Placental epithelial cell (primary cell): ENCODE results near the gene UFL1. TPM values are rescaled to one million over a fixed set of nuclear protein-coding genes. Genes with fewer than 3 reads are reported as not detected.

Experiments
- total RNA-seq: library from RNA; depleted of rRNA; stranded (reverse); fragments of >200 nt; gene quantifications from 2 replicates; pipeline ENCODE4 v1.2.3, GENCODE V29; 2012

Gene UFL1
- total RNA-seq: 35.6 and 37.7 TPM in 2 replicates

DNA sequence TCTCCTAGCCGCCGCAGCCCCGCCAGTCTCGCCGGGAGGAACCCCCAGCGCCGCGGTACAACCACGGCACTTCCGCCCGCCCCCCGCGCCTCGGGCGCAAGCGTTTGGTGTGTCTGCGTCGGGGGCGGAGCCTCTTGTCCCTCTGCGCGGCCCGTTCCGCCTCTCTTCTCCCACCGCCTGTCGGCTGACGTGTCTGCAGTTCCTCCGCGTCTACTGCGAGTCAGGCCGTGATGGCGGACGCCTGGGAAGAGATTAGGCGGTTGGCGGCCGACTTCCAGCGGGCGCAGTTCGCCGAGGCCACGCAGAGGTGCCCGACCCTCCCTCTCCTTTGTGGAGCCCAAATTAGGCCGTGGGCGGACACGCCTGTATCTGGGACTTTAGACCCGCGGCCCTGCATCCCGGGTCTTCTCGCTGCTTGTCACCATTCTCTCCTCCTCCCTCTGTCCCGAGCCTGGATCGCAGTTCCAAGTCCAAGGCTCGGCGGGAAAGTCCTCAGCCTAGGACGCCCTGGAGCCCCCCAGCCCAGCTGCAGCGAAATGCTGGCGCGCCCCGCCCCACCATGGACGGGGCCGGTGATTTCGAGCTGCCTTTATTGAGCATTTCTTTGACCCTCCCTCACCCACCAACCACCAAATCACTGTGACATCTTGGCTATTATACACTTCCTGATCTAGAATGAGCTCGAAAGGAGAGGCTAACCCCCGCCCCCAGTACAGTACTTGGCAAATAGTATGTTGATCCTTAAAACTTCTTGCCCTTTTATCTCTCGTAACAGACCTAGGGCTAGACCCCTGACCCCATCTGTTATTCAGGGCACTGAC lies at the start of gene UFL1:
UFL1 (plus strand) TSS at position 163 of the 821 bp plus-strand sequence; CDS start at position 231, 68 bp downstream.

DNA sequence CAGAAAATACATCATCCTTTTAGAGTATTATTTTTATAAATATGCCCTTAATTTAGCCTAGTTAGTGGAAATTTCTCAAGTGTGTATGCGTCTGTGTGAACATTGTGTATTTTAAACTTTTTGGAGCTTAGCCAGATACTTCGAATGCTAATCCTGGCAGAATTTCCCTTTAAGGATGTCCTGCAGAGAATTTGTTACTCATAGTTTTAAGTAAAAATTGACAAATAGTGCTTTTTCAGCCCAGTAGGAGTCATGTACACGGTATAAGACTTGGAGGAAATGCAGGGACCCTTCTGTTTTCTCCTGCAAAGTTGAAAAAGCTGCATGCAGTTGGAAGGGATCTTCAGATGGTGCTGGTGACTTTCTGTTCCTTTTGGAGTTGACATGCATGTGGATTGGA lies 41.3 kb downstream of the UFL1 start, which contains the start of gene FHL5:
FHL5 (plus strand) TSS at position 243 of the 400 bp plus-strand sequence. CDS start 40,486 bp downstream, outside the sequence.

Other genes with a start within 250 kb of the UFL1 start
- not detected in 2 replicates for gene FHL5, start 41.3 kb downstream of the UFL1 start, total RNA-seq